ENCODE measurements around the gene GCN1.
A peak's percentile ranks its signal among the peaks of the same experiment; 100 is the strongest.

Gene GCN1

DNA sequence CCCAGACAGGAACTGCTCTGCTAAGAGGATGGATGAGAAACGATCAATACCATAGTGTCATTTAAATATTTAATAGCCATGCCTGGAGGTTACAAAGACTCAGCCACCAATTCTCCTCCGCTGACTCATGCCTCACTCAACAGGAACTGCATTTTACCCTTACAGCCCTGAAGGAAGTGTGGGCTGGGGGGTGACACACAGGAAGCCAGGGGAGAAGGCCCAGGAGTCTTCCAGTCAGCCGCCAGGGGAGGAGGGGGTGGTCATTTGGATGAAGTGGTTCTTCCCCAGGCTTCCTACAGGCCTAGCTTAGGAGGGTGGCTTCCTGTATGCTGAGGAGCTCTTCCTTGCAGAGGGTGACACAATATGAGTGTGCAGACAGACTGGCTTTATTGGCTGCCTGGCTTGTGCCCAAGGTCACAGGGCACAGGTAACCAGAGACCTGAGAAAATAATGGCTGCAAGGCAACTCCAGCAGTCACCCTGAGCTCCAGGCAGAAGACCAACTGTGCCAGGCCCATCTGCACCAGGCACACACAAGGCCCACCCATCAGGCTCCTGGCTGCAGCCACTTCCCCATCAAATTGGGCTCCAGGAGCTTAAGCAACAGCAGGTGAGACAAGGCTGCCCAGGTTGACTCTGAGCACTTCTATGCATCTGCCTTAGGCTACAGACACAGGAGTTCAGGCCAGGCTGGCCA, 36.9 kb upstream of the GCN1 start:
- Histone ChIP-seq H3K9me3 (ENCODE audit: control insufficient read depth, low read length) (no peaks in the 10 kb centered on the region), H3K4me2 (ENCODE audit: low read length) (peak overlapping the region; percentile 5), H3K79me2 (peaks cover 32% of the 10 kb centered on the region), H3K36me3 (ENCODE audit: control insufficient read depth, insufficient read depth, low read length) (no peaks in the 10 kb centered on the region), H2AFZ (no peak overlapping the region), H3K27me3 (ENCODE audit: control insufficient read depth, insufficient read depth, low read length) (no peaks in the 10 kb centered on the region), H3K9ac (no peak overlapping the region), H3K4me1 (peaks cover 68% of the 10 kb centered on the region), H3K4me3 (ENCODE audit: low read depth, low read length) (no peak overlapping the region), H3K27ac (peak overlapping the region; percentile 97)
- TF ChIP-seq CTCF (IDR thresholded peaks at IDR 0.05) = no peak

GRCh38 chr12:120230974-120231315, 36.4 kb upstream of the GCN1 start:
- no peak for TF ChIP-seq CTCF (IDR thresholded peaks at IDR 0.05)
- Histone ChIP-seq H3K9ac (no peak overlapping the region), H3K4me3 (ENCODE audit: low read depth, low read length) (no peak overlapping the region), H3K27me3 (ENCODE audit: control insufficient read depth, insufficient read depth, low read length) (no peaks in the 10 kb centered on the region), H3K4me1 (peaks cover 65% of the 10 kb centered on the region), H3K27ac (peak overlapping the region; percentile 97), H3K4me2 (ENCODE audit: low read length) (peak overlapping the region; percentile 5), H3K9me3 (ENCODE audit: control insufficient read depth, low read length) (no peaks in the 10 kb centered on the region), H2AFZ (no peak overlapping the region), H3K36me3 (ENCODE audit: control insufficient read depth, insufficient read depth, low read length) (no peaks in the 10 kb centered on the region), H3K79me2 (peaks cover 33% of the 10 kb centered on the region)

- H3K4me2 ChIP-seq (ENCODE audit: low read length) = peak overlapping the region; percentile 51
- no peak for TF ChIP-seq CTCF (IDR thresholded peaks at IDR 0.05)
- peaks cover 60% of the 10 kb centered on the region for H3K4me1 ChIP-seq
- H3K27me3 ChIP-seq (ENCODE audit: control insufficient read depth, insufficient read depth, low read length) = no peaks in the 10 kb centered on the region
- no peak overlapping the region for H3K9ac ChIP-seq
- H3K9me3 ChIP-seq (ENCODE audit: control insufficient read depth, low read length) = no peaks in the 10 kb centered on the region
- H3K4me3 ChIP-seq (ENCODE audit: low read depth, low read length) = no peak overlapping the region
- no peaks in the 10 kb centered on the region for H3K36me3 ChIP-seq (ENCODE audit: control insufficient read depth, insufficient read depth, low read length)
- peaks cover 33% of the 10 kb centered on the region for H3K79me2 ChIP-seq
- H3K27ac ChIP-seq = peak overlapping the region; percentile 97
- peak overlapping the region; percentile 76 for H2AFZ ChIP-seq
Measured at GRCh38 chr12:120230326-120230973, 35.9 kb upstream of the GCN1 start.

GRCh38 chr12:120229487-120230325, 35.2 kb upstream of the GCN1 start:
- Histone ChIP-seq H3K9me3 (ENCODE audit: control insufficient read depth, low read length) (no peaks in the 10 kb centered on the region), H3K4me3 (ENCODE audit: low read depth, low read length) (no peak overlapping the region), H3K36me3 (ENCODE audit: control insufficient read depth, insufficient read depth, low read length) (no peaks in the 10 kb centered on the region), H3K4me1 (peaks cover 53% of the 10 kb centered on the region), H3K79me2 (peaks cover 29% of the 10 kb centered on the region), H3K9ac (no peak overlapping the region), H3K27me3 (ENCODE audit: control insufficient read depth, insufficient read depth, low read length) (no peaks in the 10 kb centered on the region), H3K27ac (peak overlapping the region; percentile 97), H2AFZ (peak overlapping the region; percentile 76), H3K4me2 (ENCODE audit: low read length) (peak overlapping the region; percentile 51)
- no peak for TF ChIP-seq CTCF (IDR thresholded peaks at IDR 0.05)

All from parathyroid adenoma (tissue), 2 donors.